DMS 273 treated with DMSO at 0.1 percent for 48 hours (cell line): ENCODE measurements around the gene NOTCH2.

Experiments used
- DNase-seq: peaks from one replicate; lab custom pipeline; 2025; lab: John Stamatoyannopoulos, UW

Gene NOTCH2

GRCh38 chr1:119943216-119943615, 126.2 kb downstream of the NOTCH2 start:
- no peak for DNase-seq

DNA sequence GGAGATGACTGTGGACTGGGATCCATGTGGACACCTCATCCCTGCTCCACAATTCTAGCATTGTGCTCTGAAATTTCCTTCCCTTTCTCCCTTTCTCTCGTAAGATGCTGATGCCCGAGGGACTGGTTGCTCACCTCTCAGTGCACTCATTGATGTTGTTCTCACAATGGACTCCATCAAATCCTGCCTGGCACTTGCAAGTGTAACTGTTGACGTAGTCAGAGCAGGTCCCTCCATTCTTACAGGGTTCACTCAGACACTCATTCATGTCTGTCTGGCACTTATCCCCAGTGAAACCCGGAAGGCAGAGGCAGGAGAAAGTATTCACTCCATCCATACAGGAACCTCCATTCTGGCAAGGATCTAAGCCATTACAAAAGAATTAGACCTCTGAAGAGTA, 128.1 kb downstream of the NOTCH2 start:
- DNase-seq = no peak

DNA sequence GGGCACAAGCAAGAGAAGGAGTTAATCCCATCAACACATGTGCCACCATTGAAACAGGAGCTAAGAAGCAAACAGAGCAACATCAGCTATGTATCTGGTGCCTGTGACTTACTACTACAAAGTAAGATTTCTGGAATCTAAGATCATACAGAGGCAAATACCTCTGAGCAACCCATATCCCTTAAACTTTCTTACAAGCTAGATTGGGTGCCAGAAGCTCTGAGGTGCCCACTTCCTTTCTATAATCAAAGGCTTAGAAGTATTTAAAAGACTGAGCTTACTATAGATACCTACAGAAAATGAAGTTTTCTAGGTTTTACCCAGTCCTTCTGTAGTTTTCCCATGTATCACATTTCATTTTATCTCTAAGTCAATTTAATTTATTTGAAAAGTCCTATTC, 128.8 kb downstream of the NOTCH2 start:
- DNase-seq = no peak

GRCh38 chr1:119937198-119937597, 132.3 kb downstream of the NOTCH2 start:
- DNase-seq = no peak

DNA sequence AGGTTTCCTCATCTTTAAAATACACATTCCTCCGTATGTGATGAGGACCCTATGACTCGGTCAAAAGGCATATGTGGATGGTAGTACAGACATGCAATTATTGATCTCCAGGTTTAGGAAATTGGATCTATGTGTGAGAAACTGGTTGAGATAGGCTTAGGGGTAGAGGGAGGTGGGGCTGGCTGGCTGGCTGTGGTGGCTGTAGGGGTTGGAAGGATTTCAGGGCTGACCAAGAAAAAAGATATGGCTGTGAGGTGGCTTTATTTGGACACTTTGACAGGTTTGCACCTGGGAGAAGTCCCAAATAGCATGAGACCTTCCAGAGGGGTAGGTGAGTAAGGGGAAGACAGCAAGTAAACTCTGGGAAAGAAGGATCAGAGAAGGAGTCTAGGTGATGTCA, 133.5 kb downstream of the NOTCH2 start:
- DNase-seq = no peak

- DNase-seq = no peak
These were observed 134.1 kb downstream of the NOTCH2 start for GRCh38 chr1:119935373-119935772.

- no peak for DNase-seq
These were observed 136.1 kb downstream of the NOTCH2 start for GRCh38 chr1:119933397-119933796.

GRCh38 chr1:119929643-119930315, 139.7 kb downstream of the NOTCH2 start:
- DNase-seq = no peak

GRCh38 chr1:119926553-119926952, 142.9 kb downstream of the NOTCH2 start:
- DNase-seq = no peak

GRCh38 chr1:119924948-119925898, 144.2 kb downstream of the NOTCH2 start:
- DNase-seq = no peak

DNA sequence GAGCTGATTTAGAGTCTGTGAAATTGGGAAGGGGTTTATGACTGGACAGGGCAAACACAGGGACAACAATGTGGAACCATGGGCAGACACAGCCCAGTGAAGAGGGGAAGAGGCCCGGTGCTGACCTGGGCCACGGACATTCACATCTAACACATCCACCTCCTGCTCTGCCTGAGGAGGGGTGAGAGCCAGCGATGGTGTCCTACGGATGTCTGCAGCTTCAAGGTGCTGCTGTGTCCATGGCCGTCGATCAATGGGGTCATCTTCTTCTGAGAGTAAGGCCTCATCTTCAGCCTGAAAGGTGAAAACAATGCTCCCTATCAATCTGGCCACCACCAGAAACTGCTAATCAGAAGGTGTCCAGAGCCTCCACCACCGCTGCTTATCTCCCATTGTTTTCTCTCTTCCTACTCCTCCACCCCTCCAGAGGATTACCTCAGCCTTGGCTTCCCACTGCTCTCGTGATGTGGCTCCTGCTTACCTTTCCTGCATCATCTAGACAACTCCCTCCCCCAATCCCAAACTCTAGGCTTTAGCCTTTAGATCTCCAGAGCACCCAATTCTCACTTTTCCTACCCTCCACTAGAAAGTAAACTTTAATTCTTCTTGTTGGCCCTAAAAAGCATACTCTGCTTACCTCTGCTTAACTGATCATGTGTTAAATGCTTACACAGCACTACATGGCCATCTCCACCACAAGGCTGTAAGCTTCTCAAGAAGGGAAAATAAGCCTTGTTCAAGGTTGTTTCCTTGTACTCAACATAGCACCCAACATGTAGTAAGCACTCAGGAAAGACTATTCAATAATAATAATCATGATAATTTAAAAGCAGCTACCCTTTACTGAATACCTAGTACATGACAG, 149.1 kb downstream of the NOTCH2 start:
- no peak for DNase-seq

DNA sequence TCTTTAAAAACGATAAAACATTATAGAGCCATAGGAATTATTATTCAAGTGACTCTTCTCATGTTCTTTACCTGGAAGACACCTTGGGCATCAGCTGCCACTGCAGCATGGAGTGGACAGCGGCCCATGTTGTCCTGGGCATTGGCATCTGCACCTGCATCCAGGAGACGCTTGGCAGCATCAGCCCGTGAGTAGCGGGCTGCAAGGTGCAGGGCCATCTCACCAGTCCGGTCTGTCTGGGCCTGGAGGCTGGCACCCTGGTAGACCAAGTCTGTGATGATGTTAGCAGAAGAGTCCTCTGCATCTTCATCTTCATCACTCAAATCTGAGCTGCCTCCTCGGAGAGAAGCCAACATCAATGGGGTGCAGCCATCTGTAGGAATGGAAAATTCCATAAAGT, 150.2 kb downstream of the NOTCH2 start:
- DNase-seq = no peak

- no peak for DNase-seq
These were observed 151.2 kb downstream of the NOTCH2 start for GRCh38 chr1:119918301-119918700.

DNA sequence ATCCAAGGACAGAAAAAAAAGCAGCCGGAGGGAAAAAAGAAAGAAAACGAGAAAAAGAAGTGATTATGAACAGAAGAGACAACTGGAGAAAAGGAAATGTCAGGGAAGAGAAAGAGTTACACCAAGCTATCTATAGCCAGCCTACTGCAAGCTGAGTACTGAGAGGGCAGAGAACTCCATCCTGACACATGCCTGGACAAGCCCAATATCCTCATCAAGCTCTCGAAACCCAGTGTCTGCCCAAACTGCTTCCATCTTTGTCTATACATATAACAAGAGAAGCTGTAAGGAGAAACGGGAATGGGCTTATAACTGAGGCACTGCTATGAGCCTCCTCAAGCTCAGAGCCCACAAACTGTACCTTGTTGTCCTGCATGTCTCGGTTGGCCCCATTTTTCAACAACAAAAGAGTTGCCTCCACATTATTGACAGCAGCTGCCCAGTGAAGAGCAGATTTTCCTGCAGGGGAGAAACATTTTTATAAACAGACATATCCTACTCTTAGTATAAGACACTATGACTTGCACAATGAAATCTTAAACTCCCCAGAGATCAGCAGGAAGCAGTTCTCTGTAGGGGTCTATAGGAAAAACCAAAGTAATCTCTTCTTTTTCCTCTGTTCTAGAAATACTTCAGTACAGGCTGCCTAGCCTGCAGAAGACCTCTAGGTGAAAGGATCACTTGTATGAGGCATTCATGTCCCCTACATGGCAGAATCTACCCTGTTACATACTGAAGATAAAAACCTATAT, 152.0 kb downstream of the NOTCH2 start:
- DNase-seq = no peak

GRCh38 chr1:119915517-119915916, 153.9 kb downstream of the NOTCH2 start:
- no peak for DNase-seq

DNA sequence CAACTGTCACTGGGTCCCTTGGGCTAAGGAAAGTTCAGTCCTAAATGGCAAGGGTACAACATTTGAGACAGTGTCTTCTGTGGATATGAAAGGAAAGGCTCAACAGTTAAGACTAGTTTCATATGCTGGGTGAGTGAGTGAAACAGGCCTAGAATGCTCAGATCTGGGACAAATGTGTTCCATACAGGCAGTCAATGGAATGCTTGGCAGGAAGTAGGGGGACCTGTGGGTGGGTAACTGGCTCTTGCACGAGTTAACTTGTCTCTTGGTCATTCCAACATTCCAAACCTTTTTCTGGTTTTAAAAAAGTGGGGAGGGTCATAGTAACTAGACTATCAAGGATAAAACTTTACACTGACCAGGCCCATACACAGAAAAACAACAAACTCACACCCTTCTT, 155.4 kb downstream of the NOTCH2 start:
- DNase-seq = no peak

DNA sequence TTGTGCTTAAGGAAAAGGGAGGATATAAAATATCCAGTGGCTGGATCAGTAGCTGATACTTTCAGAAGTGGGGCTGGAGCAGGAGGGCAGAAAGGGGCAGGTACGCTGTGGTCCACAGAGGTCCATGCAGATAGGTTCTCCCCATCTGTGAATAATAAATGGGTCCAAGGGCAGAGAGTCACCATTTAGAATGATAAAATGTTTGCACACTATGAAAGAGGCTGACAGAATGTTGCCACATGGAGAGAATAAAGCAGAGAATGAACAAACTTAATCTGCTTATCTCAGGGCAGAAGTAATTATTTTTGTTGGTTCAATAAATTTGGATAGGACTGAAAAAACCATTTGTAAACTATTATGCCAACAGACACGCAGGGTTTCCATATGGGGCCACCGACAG, 156.5 kb downstream of the NOTCH2 start:
- DNase-seq = no peak

DNA sequence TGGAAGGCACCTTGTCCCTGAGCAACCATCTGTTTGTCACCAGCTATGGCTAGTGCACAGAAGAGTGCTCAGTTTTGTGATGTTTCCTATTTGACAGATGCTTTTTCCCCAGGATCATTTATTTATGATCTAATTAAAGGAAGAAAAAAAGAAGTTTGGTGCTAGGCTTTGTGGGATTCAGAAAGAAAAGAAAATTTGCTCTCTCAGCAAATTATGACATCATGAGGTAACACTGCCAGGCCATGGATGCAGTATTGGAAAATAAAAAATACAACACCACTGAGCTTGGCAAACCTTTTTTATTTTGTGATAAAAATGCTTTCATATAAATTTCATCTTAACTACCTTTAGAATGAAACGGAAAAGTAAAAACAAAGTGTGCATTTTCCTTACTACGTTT, 157.7 kb downstream of the NOTCH2 start:
- no peak for DNase-seq

DNA sequence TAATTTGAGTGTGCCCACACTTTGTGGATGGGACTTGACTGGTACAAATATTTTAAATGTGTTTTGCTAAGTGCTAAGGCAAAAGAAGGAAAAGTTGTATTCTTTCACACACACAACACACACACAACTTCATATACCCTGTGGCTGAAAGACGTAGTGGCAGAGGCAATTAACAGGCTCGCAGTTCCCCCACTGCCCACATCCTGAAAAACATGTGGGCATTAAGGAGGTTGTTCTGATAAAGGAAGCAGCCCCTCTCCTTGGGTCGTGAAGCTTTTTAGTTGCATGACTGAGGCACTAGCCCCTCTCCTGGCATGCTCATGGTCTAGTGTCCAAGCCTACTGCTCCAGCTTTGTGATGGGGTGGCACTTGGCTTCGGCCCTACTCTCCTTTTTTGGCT, 158.8 kb downstream of the NOTCH2 start:
- DNase-seq = no peak

DNA sequence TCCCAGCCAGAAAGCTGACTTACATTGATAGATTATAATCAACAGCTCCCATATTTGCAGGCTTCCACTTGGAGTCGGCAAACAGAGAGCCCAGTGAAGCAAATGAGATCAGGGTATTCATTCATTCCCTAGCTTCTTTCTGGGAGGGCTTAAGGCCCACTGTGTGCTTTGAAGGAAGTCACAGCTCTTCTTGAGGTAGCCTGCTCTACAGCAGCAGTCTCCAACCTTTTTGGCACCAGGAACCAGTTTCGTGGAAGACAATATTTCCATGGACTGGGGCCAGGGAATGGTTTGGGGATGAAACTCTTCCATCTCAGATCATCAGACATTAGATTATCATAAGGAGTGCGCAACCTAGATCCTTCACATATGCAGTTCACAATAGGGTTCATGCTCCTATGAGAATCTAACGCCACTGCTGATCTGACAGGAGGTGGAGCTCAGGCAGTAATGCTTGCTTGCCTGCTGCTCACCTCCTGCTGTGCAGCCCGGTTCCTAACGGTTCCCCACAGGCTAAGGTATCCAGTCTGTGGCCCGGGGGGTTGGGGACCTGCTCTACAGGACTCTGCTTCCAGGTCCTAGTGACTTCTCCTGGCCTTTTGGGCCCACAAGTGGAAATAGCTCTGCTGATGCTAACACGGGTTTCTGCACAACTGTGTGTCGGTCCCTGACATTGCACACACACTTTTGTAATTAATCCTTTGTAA, 159.4 kb downstream of the NOTCH2 start:
- no peak for DNase-seq

- DNase-seq = peak; percentile 82
These were observed 160.8 kb downstream of the NOTCH2 start for GRCh38 chr1:119908661-119909060.
